Glutamatergic neuron (in vitro differentiated cells): ENCODE results near the gene CD38. TPM values are rescaled to one million over a fixed set of nuclear protein-coding genes. Genes with fewer than 3 reads are reported as not detected.

Experiments
- DNase-seq: peaks from one replicate; pipeline ENCODE4 v3.0.0; 2022
- H3K27ac Mint-ChIP-seq: one replicate; pipeline ENCODE4 v1.8.0; 2020; ENCODE audit warnings: mild to moderate bottlenecking, mixed read lengths, inconsistent platforms; ENCODE audit not compliant: unreplicated experiment
- H3K27me3 Mint-ChIP-seq: one replicate; pipeline ENCODE4 v1.8.0; 2020; ENCODE audit warnings: mild to moderate bottlenecking, moderate library complexity, mixed read lengths, inconsistent platforms; ENCODE audit not compliant: unreplicated experiment
- H3K36me3 Mint-ChIP-seq: one replicate; pipeline ENCODE4 v1.8.0; 2020; ENCODE audit warnings: mild to moderate bottlenecking, mixed read lengths, inconsistent platforms; ENCODE audit not compliant: unreplicated experiment
- H3K4me1 Mint-ChIP-seq: one replicate; pipeline ENCODE4 v1.8.0; 2020; ENCODE audit warnings: mild to moderate bottlenecking, low read depth, mixed read lengths, inconsistent platforms; ENCODE audit not compliant: unreplicated experiment
- H3K4me3 Mint-ChIP-seq: one replicate; pipeline ENCODE4 v1.8.0; 2020; ENCODE audit warnings: mild to moderate bottlenecking, mixed read lengths, inconsistent platforms; ENCODE audit not compliant: unreplicated experiment
- H3K9me3 Mint-ChIP-seq: one replicate; pipeline ENCODE4 v1.8.0; 2020; ENCODE audit warnings: mild to moderate bottlenecking, moderate library complexity, mixed read lengths, inconsistent platforms; ENCODE audit not compliant: unreplicated experiment
- CTCF ChIP-seq: fragments of 200-600 bp; sonication (generic); IDR thresholded peaks from one replicate; pipeline ENCODE4 v1.5.0; 2021; ENCODE audit not compliant: partially characterized antibody, unreplicated experiment
- total RNA-seq: library from RNA; stranded (reverse); fragmentation: NEBNext Ultra II Directional; extraction: Animal tissue kit (Norgen Biotek cat#: 25700); gene quantifications from one replicate; pipeline ENCODE4 v1.2.1, GENCODE V29; 2021; ENCODE audit not compliant: unreplicated experiment

CD38 gene
- total RNA-seq, 1 donor from 2014 or later: 0.37 TPM

- peaks cover 24% of the 10 kb centered on the region for H3K4me1 Mint-ChIP-seq
- H3K36me3 Mint-ChIP-seq: no peaks in the 10 kb centered on the region
Measured at GRCh38 chr4:15888515-15888914, 110.4 kb downstream of the CD38 start.

DNA sequence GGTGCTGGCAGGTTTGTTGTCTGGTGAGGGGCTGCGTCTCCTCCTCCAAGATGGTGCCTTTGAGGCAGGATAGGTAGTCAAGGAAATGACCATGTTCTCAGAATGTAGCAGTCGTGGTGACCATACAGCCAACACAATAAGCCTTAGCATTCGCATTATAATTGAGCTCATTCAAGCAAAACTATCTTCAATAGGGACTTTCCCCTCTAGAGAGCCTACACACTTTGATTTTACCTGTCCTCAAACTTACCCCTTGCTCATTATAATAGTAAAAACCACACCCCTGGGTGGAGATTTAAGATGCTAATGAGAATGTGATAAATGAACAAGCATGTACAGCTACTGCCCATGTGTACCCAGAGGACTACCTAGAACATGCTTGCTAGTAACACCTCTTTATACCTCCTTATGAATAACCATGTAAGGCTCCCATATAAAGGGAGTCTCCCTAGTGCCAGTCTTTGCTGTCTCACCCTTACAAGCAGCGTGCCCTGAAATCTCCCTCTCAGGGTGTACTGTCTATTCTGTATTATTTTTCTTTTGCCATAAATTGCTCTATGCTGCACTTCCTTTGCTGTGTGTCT, 112.2 kb downstream of the CD38 start:
- H3K36me3 Mint-ChIP-seq: no peaks in the 10 kb centered on the region
- H3K4me3 Mint-ChIP-seq: no peak overlapping the region
- peaks cover 16% of the 10 kb centered on the region for H3K4me1 Mint-ChIP-seq
- no peaks in the 10 kb centered on the region for H3K27me3 Mint-ChIP-seq
- H3K27ac Mint-ChIP-seq: no peak overlapping the region
- DNase-seq: no peak
- H3K9me3 Mint-ChIP-seq: no peaks in the 10 kb centered on the region
- no peak for TF ChIP-seq CTCF

More at GRCh38 chr4:15888515-15888914, 110.4 kb downstream of the CD38 start:
- Mint-ChIP-seq H3K27ac (no peak overlapping the region), H3K9me3 (no peaks in the 10 kb centered on the region), H3K4me3 (no peak overlapping the region), H3K27me3 (no peaks in the 10 kb centered on the region)
- DNase-seq: no peak
- TF ChIP-seq CTCF: no peak

GRCh38 chr4:15891312-15891711, 113.2 kb downstream of the CD38 start:
- H3K9me3 Mint-ChIP-seq: no peaks in the 10 kb centered on the region
- DNase-seq: no peak

DNA sequence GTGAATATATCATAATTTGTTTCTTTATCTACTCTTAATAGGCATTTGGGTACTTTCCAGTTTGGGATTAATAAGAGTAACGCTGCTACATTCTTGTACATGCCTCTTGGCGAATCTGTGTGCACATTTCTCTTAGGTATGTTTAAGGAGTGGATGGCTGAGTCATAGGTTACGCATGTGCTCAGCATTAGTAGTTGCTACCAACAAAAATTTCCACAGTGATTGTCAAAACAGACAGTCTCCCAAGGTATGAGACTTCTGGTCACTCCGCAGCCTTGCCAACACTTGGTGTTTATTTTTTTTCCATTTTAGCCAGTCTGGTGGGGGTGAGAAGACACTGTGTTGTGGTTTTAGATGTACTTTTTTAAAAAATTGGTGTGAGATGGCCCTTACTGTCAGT, 115.8 kb downstream of the CD38 start:
- Mint-ChIP-seq H3K4me1 (peaks cover 24% of the 10 kb centered on the region), H3K36me3 (no peaks in the 10 kb centered on the region), H3K4me3 (no peak overlapping the region), H3K27ac (no peak overlapping the region), H3K27me3 (no peaks in the 10 kb centered on the region), H3K9me3 (peaks cover 3% of the 10 kb centered on the region)
- DNase-seq: no peak
- no peak for TF ChIP-seq CTCF

More at GRCh38 chr4:15891312-15891711, 113.2 kb downstream of the CD38 start:
- H3K4me3 Mint-ChIP-seq: peak overlapping the region; percentile 41
- H3K27ac Mint-ChIP-seq: peak overlapping the region; percentile 13
- no peaks in the 10 kb centered on the region for H3K36me3 Mint-ChIP-seq
- no peak for TF ChIP-seq CTCF
- no peaks in the 10 kb centered on the region for H3K27me3 Mint-ChIP-seq
- peaks cover 24% of the 10 kb centered on the region for H3K4me1 Mint-ChIP-seq

GRCh38 chr4:15894393-15894792, 116.3 kb downstream of the CD38 start:
- Mint-ChIP-seq H3K36me3 (no peaks in the 10 kb centered on the region), H3K4me1 (peaks cover 24% of the 10 kb centered on the region), H3K27me3 (no peaks in the 10 kb centered on the region), H3K27ac (no peak overlapping the region), H3K4me3 (no peak overlapping the region), H3K9me3 (peaks cover 5% of the 10 kb centered on the region)
- no peak for TF ChIP-seq CTCF
- DNase-seq: no peak
